Activated CD8-positive, alpha-beta memory T cell treated with anti-CD3 and anti-CD28 coated beads, Interleukin-2, amount 50 U/mL, for 4 hours (primary cell): Measurements from ENCODE around the gene ASIC3.
A peak's percentile ranks its signal among the peaks of the same experiment; 100 is the strongest.

Experiments
- DNase-seq: peaks from one replicate; pipeline ENCODE4 v3.0.0-alpha.2; 2020

The ASIC3 gene

GRCh38 chr7:151057989-151058780 is 9.9 kb downstream of the ASIC3 start:
- DNase-seq = peak; percentile 96

GRCh38 chr7:151058781-151059366 is 10.5 kb downstream of the ASIC3 start:
- DNase-seq = no peak

GRCh38 chr7:151059367-151060112 is 11.2 kb downstream of the ASIC3 start, which contains the start of gene SLC4A2:
Gene SLC4A2 (plus strand): TSS chr7:151059589. CDS start chr7:151061988, 2,399 bp downstream.
- peak; percentile 79 for DNase-seq

GRCh38 chr7:151060113-151060415 is 11.7 kb downstream of the ASIC3 start:
- no peak for DNase-seq

- DNase-seq = no peak
Observed at GRCh38 chr7:151060416-151061212, 12.3 kb downstream of the ASIC3 start.

- DNase-seq = no peak
Observed at GRCh38 chr7:151061213-151062110, 13.1 kb downstream of the ASIC3 start.

GRCh38 chr7:151062111-151062398 is 13.7 kb downstream of the ASIC3 start:
- DNase-seq = no peak

- no peak for DNase-seq
Observed at GRCh38 chr7:151062399-151063211, 14.3 kb downstream of the ASIC3 start.

GRCh38 chr7:151063212-151063561 is 14.9 kb downstream of the ASIC3 start:
- DNase-seq = no peak

- no peak for DNase-seq
Observed at GRCh38 chr7:151064454-151064853, 16.1 kb downstream of the ASIC3 start.

GRCh38 chr7:151064993-151065392 is 16.7 kb downstream of the ASIC3 start:
- no peak for DNase-seq

- no peak for DNase-seq
Observed at GRCh38 chr7:151065516-151065915, 17.2 kb downstream of the ASIC3 start.

GRCh38 chr7:151066273-151066974 is 18.1 kb downstream of the ASIC3 start:
- no peak for DNase-seq

GRCh38 chr7:151068069-151068773 is 19.9 kb downstream of the ASIC3 start:
- no peak for DNase-seq

GRCh38 chr7:151069841-151070573 is 21.7 kb downstream of the ASIC3 start:
- no peak for DNase-seq

- DNase-seq = no peak
Observed at GRCh38 chr7:151070574-151070960, 22.2 kb downstream of the ASIC3 start.

GRCh38 chr7:151071032-151071866 is 22.9 kb downstream of the ASIC3 start:
- DNase-seq = no peak

GRCh38 chr7:151073990-151074389 is 25.7 kb downstream of the ASIC3 start:
- DNase-seq = no peak
